GM10248 (cell line): ENCODE data around the gene THUMPD1.
"Not testable (repeated sequence)": the region's sequence is repeated elsewhere in the genome, so short reads cannot be mapped to it uniquely, and the experiment has no call there.

Source experiments
- CTCF ChIA-PET: fragments of 300-600 bp; sonication (Branson Sonifier 250); formaldehyde crosslinking; extraction: SDS; loops from one replicate; lab custom pipeline; 2021; ENCODE audit warnings: antibody characterized with exemption; lab: Yijun Ruan, JAX
- POLR2A ChIA-PET: fragments of 350-650 bp; sonication (Branson Sonifier 250); formaldehyde crosslinking; extraction: SDS; loops from one replicate; lab custom pipeline; 2020; ENCODE audit warnings: antibody characterized with exemption; lab: Yijun Ruan, JAX
- DNase-seq: peaks from one replicate; pipeline ENCODE4 v3.0.0; 2012; ENCODE audit errors: extremely low spot score
- CTCF ChIP-seq: IDR thresholded peaks from 2 replicates; pipeline ENCODE4 v1.5.1; 2012; ENCODE audit warnings: mild to moderate bottlenecking, low read depth; ENCODE audit errors: extremely low read depth, missing control alignments, control extremely low read depth

THUMPD1 gene

GRCh38 chr16:20704281-20704680, 37.3 kb downstream of the THUMPD1 start:
- CTCF ChIA-PET, result interaction anchor here (1.2 kb wide), 1 partner anchor 404 kb away, joined by 3 read pairs; no protein-coding TSS in a partner anchor
- POLR2A ChIA-PET, result no interaction called here
- no peak for TF ChIP-seq CTCF

GRCh38 chr16:20701692-20702091, 39.9 kb downstream of the THUMPD1 start:
- CTCF ChIA-PET, DNase-seq, POLR2A ChIA-PET: not testable (repeated sequence)

More at GRCh38 chr16:20704281-20704680, 37.3 kb downstream of the THUMPD1 start:
- DNase-seq, result no peak

GRCh38 chr16:20696618-20697017, 45.0 kb downstream of the THUMPD1 start:
- POLR2A ChIA-PET, result no interaction called here
- no peak for TF ChIP-seq CTCF
- no peak for DNase-seq
- CTCF ChIA-PET, result no interaction called here

- ChIA-PET POLR2A (no interaction called here), CTCF (interaction anchor here (1.1 kb wide), 1 partner anchor 14 kb away, joined by 3 read pairs; no protein-coding TSS in a partner anchor)
- no peak for DNase-seq
- no peak for TF ChIP-seq CTCF
These were observed 46.6 kb downstream of the THUMPD1 start for GRCh38 chr16:20695024-20695423.

- POLR2A ChIA-PET, DNase-seq: not testable (repeated sequence)
- CTCF ChIA-PET, result interaction anchor here (1.2 kb wide), 1 partner anchor 15 kb away, joined by 3 read pairs; no protein-coding TSS in a partner anchor
These were observed 47.5 kb downstream of the THUMPD1 start for GRCh38 chr16:20694096-20694495.

GRCh38 chr16:20689668-20690067, 52.0 kb downstream of the THUMPD1 start:
- no peak for TF ChIP-seq CTCF
- CTCF ChIA-PET, result no interaction called here
- no peak for DNase-seq
- POLR2A ChIA-PET, result interaction anchor here (0.6 kb wide), 1 partner anchor 1579 kb away, joined by 3 read pairs; no protein-coding TSS in a partner anchor

GRCh38 chr16:20683812-20684211, 57.8 kb downstream of the THUMPD1 start:
- ChIA-PET CTCF (no interaction called here), POLR2A (no interaction called here)
- TF ChIP-seq CTCF, result no peak
- DNase-seq, result no peak
